OCI-LY3 (cell line): Measurements from ENCODE around the gene ATP8B4.

Experiments used
- H2AFZ ChIP-seq: fragments of 200-600, 300-600 bp; shearing (Covaris generic); 2 replicates; pipeline ENCODE4 v1.6.0; 2014; ENCODE audit warnings: antibody characterized with exemption, low read depth, low read length
- H3K27ac ChIP-seq: fragments of 200-600, 300-600 bp; sonication (generic); 2 replicates; pipeline ENCODE4 v1.5.1; 2014; ENCODE audit warnings: mild to moderate bottlenecking, low read length, moderate library complexity, mixed read lengths
- H3K27me3 ChIP-seq: fragments of 200-600, 300-600 bp; sonication (generic); 2 replicates; pipeline ENCODE4 v1.6.1; 2014; ENCODE audit warnings: low read depth, low read length, mixed read lengths
- H3K36me3 ChIP-seq: fragments of 200-600, 300-600 bp; sonication (generic); replicated peaks from 2 replicates; pipeline ENCODE3; 2014; ENCODE audit warnings: low read depth, low read length, mixed read lengths
- H3K4me1 ChIP-seq: fragments of 300-600, 200-600 bp; sonication (generic); 2 replicates; pipeline ENCODE4 v1.6.1; 2014; ENCODE audit warnings: low read length, mixed read lengths
- H3K4me2 ChIP-seq: fragments of 200-600, 300-600 bp; sonication (generic); 2 replicates; pipeline ENCODE4 v1.6.1; 2014; ENCODE audit warnings: low read length, mixed read lengths
- H3K4me3 ChIP-seq: fragments of 300-600, 200-600 bp; sonication (generic); 2 replicates; pipeline ENCODE4 v1.5.1; 2014; ENCODE audit warnings: antibody characterized with exemption, mild to moderate bottlenecking, low read length, moderate library complexity
- H3K79me2 ChIP-seq: fragments of 300-600, 200-600 bp; shearing (Covaris generic); 2 replicates; pipeline ENCODE4 v1.6.1; 2014; ENCODE audit warnings: mild to moderate bottlenecking, low read length, mixed read lengths
- H3K9ac ChIP-seq: fragments of 300-600, 200-600 bp; shearing (Covaris generic); 2 replicates; pipeline ENCODE4 v1.6.0; 2014; ENCODE audit warnings: mild to moderate bottlenecking, low read length, moderate library complexity
- H3K9me3 ChIP-seq: fragments of 200-600, 300-600 bp; shearing (Covaris generic); 2 replicates; pipeline ENCODE4 v1.6.1; 2014; ENCODE audit warnings: low read length, mixed read lengths; ENCODE audit not compliant: insufficient read depth
- H4K20me1 ChIP-seq: fragments of 200-600, 300-600 bp; sonication (generic); 2 replicates; pipeline ENCODE4 v1.6.1; 2016; ENCODE audit warnings: low read length, mixed read lengths; ENCODE audit not compliant: insufficient read depth
- CTCF ChIP-seq: fragments of 200-600, 300-600 bp; sonication (generic); IDR thresholded peaks from 2 replicates; pipeline ENCODE4 v1.5.1; 2014; ENCODE audit warnings: antibody characterized with exemption, low read length, low read depth
- EZH2phosphoT487 ChIP-seq: fragments of 200-600 bp; shearing (Covaris generic); IDR thresholded peaks from 2 replicates; pipeline ENCODE4 v1.6.1; 2018; ENCODE audit warnings: antibody characterized with exemption, mixed run types, low read depth

The ATP8B4 gene

GRCh38 chr15:50084932-50085331 lies 34.1 kb downstream of the ATP8B4 start:
- Histone ChIP-seq H3K9ac (no peak overlapping the region), H3K4me1 (no peaks in the 10 kb centered on the region), H3K36me3 (no peaks in the 10 kb centered on the region), H3K4me2 (no peak overlapping the region), H3K27ac (no peak overlapping the region), H4K20me1 (no peaks in the 10 kb centered on the region), H3K9me3 (no peaks in the 10 kb centered on the region), H3K4me3 (no peak overlapping the region), H3K79me2 (no peaks in the 10 kb centered on the region), H2AFZ (0 out of 2 replicates have a peak overlapping the region, but pooled peaks have one; percentile 3), H3K27me3 (no peaks in the 10 kb centered on the region)
- TF ChIP-seq EZH2phosphoT487 (no peak), CTCF (no peak)

- H3K79me2 ChIP-seq: no peaks in the 10 kb centered on the region
- no peaks in the 10 kb centered on the region for H3K36me3 ChIP-seq
- H3K9me3 ChIP-seq: no peaks in the 10 kb centered on the region
- H3K27ac ChIP-seq: no peak overlapping the region
- H3K4me3 ChIP-seq: no peak overlapping the region
- H2AFZ ChIP-seq: no peak overlapping the region
- H3K4me1 ChIP-seq: no peaks in the 10 kb centered on the region
- no peaks in the 10 kb centered on the region for H3K27me3 ChIP-seq
- no peak overlapping the region for H3K4me2 ChIP-seq
- TF ChIP-seq CTCF (no peak), EZH2phosphoT487 (no peak)
- no peak overlapping the region for H3K9ac ChIP-seq
- no peaks in the 10 kb centered on the region for H4K20me1 ChIP-seq
Measured at GRCh38 chr15:50083424-50084025, 35.5 kb downstream of the ATP8B4 start.

GRCh38 chr15:50082066-50082465 lies 37.0 kb downstream of the ATP8B4 start:
- Histone ChIP-seq H3K27me3 (no peaks in the 10 kb centered on the region), H3K4me3 (no peak overlapping the region), H3K79me2 (no peaks in the 10 kb centered on the region), H3K4me1 (no peaks in the 10 kb centered on the region), H3K9me3 (no peaks in the 10 kb centered on the region), H4K20me1 (no peaks in the 10 kb centered on the region), H3K4me2 (no peak overlapping the region), H3K9ac (no peak overlapping the region), H3K36me3 (no peaks in the 10 kb centered on the region), H3K27ac (no peak overlapping the region), H2AFZ (no peak overlapping the region)
- TF ChIP-seq EZH2phosphoT487: no peak
- TF ChIP-seq CTCF: no peak

- no peak overlapping the region for H3K27ac ChIP-seq
- H3K9me3 ChIP-seq: no peaks in the 10 kb centered on the region
- no peak overlapping the region for H3K9ac ChIP-seq
- no peak overlapping the region for H3K4me3 ChIP-seq
- H3K27me3 ChIP-seq: 0 out of 2 replicates have a peak, but pooled peaks cover 6% of the 10 kb centered on the region
- H2AFZ ChIP-seq: no peak overlapping the region
- no peaks in the 10 kb centered on the region for H3K4me1 ChIP-seq
- no peak for TF ChIP-seq EZH2phosphoT487
- no peak for TF ChIP-seq CTCF
- H3K4me2 ChIP-seq: no peak overlapping the region
- H3K36me3 ChIP-seq: no peaks in the 10 kb centered on the region
- H4K20me1 ChIP-seq: no peaks in the 10 kb centered on the region
- no peaks in the 10 kb centered on the region for H3K79me2 ChIP-seq
Measured at GRCh38 chr15:50077651-50078050, 41.4 kb downstream of the ATP8B4 start.
